ENCODE data around the gene TIGD1.

Gene TIGD1

DNA sequence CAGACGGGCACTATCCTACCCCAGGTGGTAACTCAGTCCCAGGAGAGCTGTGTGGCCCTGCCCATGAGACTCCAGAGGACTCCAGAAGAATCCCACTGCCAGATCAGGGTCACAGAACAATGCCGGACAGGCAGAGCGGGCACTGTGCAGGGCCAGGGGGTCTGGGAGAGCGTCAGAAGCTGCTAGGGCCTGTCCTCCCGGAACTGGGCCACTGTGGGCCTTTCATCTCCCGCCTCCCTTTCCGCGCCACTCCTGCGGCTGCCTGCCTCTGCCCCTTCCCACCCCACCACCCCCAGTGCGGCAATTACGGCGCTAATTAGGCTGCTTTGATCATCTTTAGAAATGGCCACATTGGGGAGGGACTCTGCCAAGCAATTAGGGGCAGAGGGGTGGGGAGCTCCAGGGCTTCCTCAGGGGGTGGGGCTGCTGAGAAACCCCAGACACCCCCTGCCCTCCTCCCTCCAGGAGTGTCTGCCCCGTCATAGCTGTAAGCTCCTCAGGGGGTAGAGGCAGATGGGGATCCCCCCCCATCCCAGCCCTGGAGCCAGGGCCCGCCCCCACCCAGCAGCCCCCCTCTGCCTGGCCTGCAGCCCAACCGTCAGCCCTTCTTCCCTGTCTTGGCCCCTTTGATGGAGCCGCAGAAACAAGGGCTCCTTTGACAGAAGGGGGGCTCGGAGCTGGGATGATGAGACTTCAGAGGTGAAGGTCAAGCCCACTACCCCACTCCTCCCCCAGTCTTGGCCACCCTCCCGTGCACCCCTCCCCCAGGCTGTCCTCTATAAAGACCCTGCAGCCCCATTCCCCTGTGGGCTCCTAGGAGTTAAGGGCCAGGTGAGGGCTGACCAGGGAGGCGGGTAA lies 30.5 kb downstream of the TIGD1 start, which contains the start of gene PRSS56:
TSS of gene PRSS56 (plus strand) at position 808 of the 858 bp plus-strand sequence. CDS start 211 bp downstream, outside the sequence.
- Histone ChIP-seq H3K27me3 (ENCODE audit: insufficient read depth, low read length, poor library complexity, severe bottlenecking) (no peaks in the 10 kb centered on the region), H3K9ac (ENCODE audit: low read depth, low read length, poor library complexity, severe bottlenecking) (no peak within 1 kb of the TSS), H3K9me2 (replicated peaks; ENCODE audit: low read depth, low read length) (no peaks in the 10 kb centered on the region), H4K20me1 (ENCODE audit: insufficient read depth, low read length, poor library complexity, severe bottlenecking) (no peaks in the 10 kb centered on the region), H3K4me3 (ENCODE audit: low read length, poor library complexity, severe bottlenecking) (no peak within 1 kb of the TSS), H3K36me3 (ENCODE audit: insufficient read depth, low read length) (no peaks in the 10 kb centered on the region), H3K9me3 (ENCODE audit: insufficient read depth, low read depth, low read length) (no peaks in the 10 kb centered on the region), H3K4me1 (ENCODE audit: insufficient read depth, low read length, poor library complexity, severe bottlenecking) (no peaks in the 10 kb centered on the region), H3F3A (ENCODE audit: low read depth) (no peaks in the 10 kb centered on the region), H3K4me2 (ENCODE audit: low read depth, low read length, poor library complexity, severe bottlenecking) (no peak within 1 kb of the TSS), H2AFZ (ENCODE audit: low read length) (no peak within 1 kb of the TSS), H3K79me2 (ENCODE audit: insufficient read depth, low read length) (no peaks in the 10 kb centered on the region)
- TF ChIP-seq CTCF (conservative IDR thresholded peaks at IDR 0.05; ENCODE audit: low read length), result no peak

GRCh38 chr2:232518844-232519243 lies 31.5 kb downstream of the TIGD1 start:
- Histone ChIP-seq H3K9me3 (ENCODE audit: insufficient read depth, low read depth, low read length) (no peaks in the 10 kb centered on the region), H2AFZ (ENCODE audit: low read length) (no peak overlapping the region), H3K9me2 (replicated peaks; ENCODE audit: low read depth, low read length) (no peaks in the 10 kb centered on the region), H3K4me3 (ENCODE audit: low read length, poor library complexity, severe bottlenecking) (no peak overlapping the region), H3K4me2 (ENCODE audit: low read depth, low read length, poor library complexity, severe bottlenecking) (no peak overlapping the region), H3K79me2 (ENCODE audit: insufficient read depth, low read length) (no peaks in the 10 kb centered on the region), H3K27me3 (ENCODE audit: insufficient read depth, low read length, poor library complexity, severe bottlenecking) (no peaks in the 10 kb centered on the region), H3F3A (ENCODE audit: low read depth) (no peaks in the 10 kb centered on the region), H4K20me1 (ENCODE audit: insufficient read depth, low read length, poor library complexity, severe bottlenecking) (no peaks in the 10 kb centered on the region), H3K36me3 (ENCODE audit: insufficient read depth, low read length) (no peaks in the 10 kb centered on the region), H3K4me1 (ENCODE audit: insufficient read depth, low read length, poor library complexity, severe bottlenecking) (no peaks in the 10 kb centered on the region), H3K9ac (ENCODE audit: low read depth, low read length, poor library complexity, severe bottlenecking) (no peak overlapping the region)
- TF ChIP-seq CTCF (conservative IDR thresholded peaks at IDR 0.05; ENCODE audit: low read length) (no peak), EZH2phosphoT487 (IDR thresholded peaks at IDR 0.05; ENCODE audit: borderline replicate concordance) (no peak)

DNA sequence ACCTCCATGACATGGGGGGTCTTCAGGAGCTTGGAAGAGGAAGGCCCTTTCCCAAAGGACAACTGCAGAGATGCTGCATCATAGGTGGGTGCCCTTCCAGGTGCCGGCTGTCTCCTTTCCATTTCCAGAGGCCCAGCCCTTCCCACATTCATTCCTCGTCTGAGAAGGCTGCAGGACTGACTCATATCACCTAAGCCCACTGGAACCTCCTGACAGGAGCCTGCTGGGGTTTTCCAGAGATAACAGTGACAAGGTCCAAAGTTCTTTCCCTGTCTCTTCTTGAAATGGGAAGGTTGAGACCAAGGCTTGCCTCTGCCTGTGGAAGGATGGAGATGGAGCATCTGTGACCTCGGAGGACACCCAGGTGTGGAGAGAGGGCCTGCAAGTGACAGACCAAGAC lies 33.8 kb downstream of the TIGD1 start:
- no peaks in the 10 kb centered on the region for H3K9me2 ChIP-seq (replicated peaks; ENCODE audit: low read depth, low read length)
- no peak overlapping the region for H3K4me2 ChIP-seq (ENCODE audit: low read depth, low read length, poor library complexity, severe bottlenecking)
- H3K9ac ChIP-seq (ENCODE audit: low read depth, low read length, poor library complexity, severe bottlenecking), result no peak overlapping the region
- H3K79me2 ChIP-seq (ENCODE audit: insufficient read depth, low read length), result no peaks in the 10 kb centered on the region
- no peaks in the 10 kb centered on the region for H3K9me3 ChIP-seq (ENCODE audit: insufficient read depth, low read depth, low read length)
- no peak overlapping the region for H3K4me3 ChIP-seq (ENCODE audit: low read length, poor library complexity, severe bottlenecking)
- no peak overlapping the region for H2AFZ ChIP-seq (ENCODE audit: low read length)
- no peaks in the 10 kb centered on the region for H4K20me1 ChIP-seq (ENCODE audit: insufficient read depth, low read length, poor library complexity, severe bottlenecking)
- no peaks in the 10 kb centered on the region for H3K27me3 ChIP-seq (ENCODE audit: insufficient read depth, low read length, poor library complexity, severe bottlenecking)
- no peaks in the 10 kb centered on the region for H3F3A ChIP-seq (ENCODE audit: low read depth)
- no peaks in the 10 kb centered on the region for H3K36me3 ChIP-seq (ENCODE audit: insufficient read depth, low read length)
- TF ChIP-seq EZH2phosphoT487 (IDR thresholded peaks at IDR 0.05; ENCODE audit: borderline replicate concordance) (no peak), CTCF (conservative IDR thresholded peaks at IDR 0.05; ENCODE audit: low read length) (no peak)
- no peaks in the 10 kb centered on the region for H3K4me1 ChIP-seq (ENCODE audit: insufficient read depth, low read length, poor library complexity, severe bottlenecking)
